Measurements from ENCODE around the gene PGA3.
"Not testable (repeated sequence)": the region's sequence is repeated elsewhere in the genome, so short reads cannot be mapped to it uniquely, and the experiment has no call there.

PGA3 gene

DNA sequence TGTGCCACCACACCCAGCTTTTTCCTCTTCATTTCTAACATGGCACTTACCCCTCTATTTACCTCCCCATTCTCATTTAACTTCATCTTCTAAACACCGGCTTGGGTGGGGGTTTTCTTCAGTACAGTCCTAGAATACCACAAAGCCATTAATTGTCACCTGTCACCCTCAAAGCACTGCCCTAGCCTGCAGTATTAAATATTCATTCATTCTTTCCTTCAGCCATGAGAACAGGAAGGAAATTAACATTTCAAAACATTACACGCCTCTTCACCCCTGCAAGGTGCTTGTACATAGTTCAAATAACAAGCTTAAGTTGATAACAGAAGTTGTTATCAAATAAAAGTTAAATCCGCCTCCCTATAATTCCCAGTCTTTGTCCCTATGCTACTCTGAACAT, 31.4 kb upstream of the PGA3 start:
- DNase-seq (ENCODE audit: low read depth in 2 of 2), result no peak

DNA sequence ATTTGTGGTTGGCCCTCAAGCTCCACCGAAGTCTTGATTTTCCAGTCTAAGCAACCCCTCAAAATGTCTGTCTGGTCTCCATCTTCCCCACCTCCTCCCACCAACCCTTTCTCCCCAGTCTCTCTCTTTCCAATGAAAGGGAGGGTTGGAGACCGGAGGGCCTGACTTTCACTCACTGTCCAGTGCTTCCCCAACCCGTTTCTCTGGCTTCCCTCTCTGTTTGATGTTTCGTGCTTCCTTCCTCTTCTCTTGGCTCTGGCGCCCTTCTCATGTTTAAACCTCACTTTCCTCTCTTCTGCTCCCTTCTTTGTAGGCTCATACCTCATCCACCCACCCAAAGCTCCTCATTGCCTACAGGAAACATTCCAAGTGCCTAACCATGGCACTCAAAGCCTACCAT, 31.0 kb upstream of the PGA3 start:
- no peak for DNase-seq (ENCODE audit: low read depth in 2 of 2)

DNA sequence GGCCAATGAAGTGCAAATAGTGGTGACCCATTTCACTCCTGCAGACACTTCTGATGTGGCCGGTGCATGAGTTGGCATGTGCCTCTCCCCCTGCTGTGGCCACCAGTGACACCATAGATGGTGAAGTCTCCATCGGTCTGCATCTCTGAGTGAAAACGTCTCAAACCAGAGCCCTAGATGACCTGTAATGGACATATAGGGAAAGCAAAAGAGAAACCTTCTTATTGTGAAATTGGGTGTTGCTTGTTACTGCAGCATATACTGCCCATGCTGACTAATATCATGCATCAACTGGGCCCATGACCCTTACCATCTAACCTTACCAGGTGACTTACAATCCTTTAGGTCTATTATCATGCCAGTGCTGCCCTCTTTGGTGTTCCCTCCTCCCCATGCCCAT, 30.4 kb upstream of the PGA3 start:
- no peak for DNase-seq (ENCODE audit: low read depth in 2 of 2)

DNA sequence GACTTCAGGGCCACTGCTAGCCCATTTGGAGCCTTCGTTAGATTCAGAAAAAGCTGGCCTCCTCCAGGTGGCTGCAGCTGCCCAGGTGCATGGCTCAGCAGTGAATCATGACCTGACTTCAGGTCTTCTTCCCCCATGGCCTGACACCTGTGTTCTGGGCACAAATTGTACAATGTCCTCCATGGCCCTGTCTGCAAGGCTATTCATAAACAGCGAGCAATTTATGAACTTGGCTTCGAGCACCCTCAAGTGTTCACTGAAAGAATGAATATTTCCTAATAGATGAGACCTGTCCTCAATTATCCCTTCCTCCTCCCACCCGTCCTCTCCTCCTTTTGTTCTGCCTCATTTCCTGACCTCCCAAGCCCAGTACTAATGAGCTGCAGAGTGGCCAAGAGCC, 29.9 kb upstream of the PGA3 start:
- DNase-seq (ENCODE audit: low read depth in 2 of 2), result peak in 1 of 2 experiments; percentile 8

DNA sequence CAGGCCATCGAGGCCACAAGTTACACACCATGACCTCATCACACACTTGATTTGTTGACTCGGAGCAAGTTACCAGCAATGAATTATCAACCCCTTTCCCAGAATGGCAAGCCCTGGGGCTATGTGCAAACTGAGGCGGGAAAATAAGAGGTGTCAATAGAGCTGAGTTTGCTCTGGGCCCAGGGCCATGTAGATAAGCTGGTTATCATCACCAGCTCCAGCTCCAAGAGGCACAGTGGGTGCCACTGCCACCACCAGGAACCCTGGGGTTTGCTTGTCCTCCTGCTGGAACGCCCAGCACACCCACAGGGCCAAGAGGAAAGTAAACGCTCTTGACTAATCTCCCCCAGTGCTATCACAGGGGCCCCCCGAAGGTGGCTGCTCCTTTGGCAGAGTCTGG, 29.0 kb upstream of the PGA3 start:
- no peak for DNase-seq (ENCODE audit: low read depth in 2 of 2)

DNA sequence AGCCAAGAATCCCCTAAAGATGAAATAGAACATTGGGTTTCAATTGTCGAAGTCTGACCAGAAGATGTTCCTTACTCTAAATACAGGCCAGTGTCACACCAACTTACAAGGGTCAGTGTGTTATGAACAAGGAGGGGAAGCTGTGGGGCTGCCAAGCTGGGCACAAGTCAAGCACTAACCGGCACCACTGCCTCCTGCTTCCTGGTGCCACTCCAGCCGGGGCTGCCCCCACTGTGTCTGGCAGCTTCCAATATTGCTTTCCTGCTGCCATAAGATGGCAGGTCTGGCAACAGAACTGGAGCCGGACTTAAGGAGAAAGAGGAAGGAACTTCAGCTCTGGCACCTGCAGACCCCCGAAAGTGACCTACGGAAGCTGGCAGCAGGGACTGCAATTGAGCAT, 28.4 kb upstream of the PGA3 start:
- DNase-seq (ENCODE audit: low read depth in 2 of 2), result no peak

DNA sequence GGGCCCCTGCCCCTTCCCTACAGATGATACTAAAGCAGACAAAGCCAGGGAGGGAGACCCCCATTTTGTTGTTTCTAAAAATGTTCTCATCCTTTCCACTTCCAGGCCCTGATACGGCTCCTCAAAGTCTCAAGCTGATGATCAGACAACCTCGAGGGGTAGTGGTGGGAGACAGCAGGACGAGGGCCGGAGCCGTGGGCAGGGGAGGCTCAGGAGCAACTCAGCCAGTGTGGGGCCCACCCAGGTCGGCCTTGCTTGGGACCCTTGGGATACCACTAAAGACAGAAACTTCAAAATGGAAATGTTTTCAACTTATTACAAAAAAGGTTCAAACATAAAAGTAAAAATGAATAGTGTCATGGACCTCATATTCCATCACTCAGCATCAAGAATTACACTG, 26.9 kb upstream of the PGA3 start:
- DNase-seq (ENCODE audit: low read depth in 2 of 2), result no peak

DNA sequence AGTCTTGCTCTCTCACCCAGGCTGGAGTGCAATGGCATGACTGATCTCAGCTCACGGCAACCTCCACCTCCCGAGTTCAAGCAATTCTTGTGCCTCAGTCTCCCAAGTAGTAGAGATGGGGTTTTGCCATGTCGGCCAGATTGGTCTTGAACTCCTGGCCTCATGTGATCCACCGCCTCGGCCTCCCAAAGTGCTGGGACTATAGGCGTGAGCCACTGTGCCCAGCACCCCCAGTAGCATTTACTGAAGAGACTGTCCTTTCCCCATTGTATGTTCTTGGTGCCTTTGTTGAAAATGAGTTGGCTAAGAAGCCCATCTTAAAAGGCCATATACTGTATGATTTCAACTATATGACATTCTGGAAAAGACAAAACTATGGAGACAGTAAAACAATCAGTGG, 23.1 kb upstream of the PGA3 start:
- not testable (repeated sequence) for DNase-seq (ENCODE audit: low read depth in 2 of 2)

DNA sequence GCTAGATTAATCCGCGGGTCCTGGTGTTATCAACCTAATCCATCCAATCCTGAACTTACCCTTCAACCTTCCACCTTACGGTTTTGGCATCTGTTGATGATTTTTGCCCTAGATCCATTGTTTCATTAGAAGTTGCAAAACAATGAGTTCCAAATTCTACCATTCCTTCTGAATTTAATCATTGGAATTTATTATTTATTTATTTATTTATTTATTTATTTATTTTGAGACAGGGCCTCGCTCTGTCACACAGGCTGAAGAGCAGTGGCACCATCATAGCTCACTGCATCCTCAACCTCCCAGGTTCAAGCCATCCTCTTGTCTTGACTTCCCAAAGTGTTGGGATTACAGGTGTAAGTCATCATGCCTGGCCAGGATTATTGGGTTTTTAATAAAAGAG, 21.8 kb upstream of the PGA3 start:
- no peak for DNase-seq (ENCODE audit: low read depth in 2 of 2)

DNA sequence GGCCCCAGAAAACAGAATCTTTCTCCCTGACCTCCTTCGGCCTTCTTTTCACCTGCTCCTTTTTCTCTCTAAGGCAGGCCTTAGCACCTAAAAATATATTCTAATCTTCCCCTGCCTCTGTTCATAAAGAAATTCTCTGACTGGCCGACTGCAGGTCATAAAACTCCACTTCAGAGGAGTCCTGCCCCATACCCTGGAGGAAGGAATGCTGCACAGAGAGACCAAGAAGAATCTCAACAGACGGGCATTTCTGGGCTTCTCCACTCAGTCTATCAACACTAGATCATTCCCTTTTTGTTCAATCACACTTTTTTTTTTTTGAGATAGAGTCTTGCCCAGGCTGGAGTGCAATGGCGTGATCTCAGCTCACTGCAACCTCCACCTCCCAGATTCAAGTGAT, 19.7 kb upstream of the PGA3 start:
- DNase-seq (ENCODE audit: low read depth in 2 of 2), result no peak

DNA sequence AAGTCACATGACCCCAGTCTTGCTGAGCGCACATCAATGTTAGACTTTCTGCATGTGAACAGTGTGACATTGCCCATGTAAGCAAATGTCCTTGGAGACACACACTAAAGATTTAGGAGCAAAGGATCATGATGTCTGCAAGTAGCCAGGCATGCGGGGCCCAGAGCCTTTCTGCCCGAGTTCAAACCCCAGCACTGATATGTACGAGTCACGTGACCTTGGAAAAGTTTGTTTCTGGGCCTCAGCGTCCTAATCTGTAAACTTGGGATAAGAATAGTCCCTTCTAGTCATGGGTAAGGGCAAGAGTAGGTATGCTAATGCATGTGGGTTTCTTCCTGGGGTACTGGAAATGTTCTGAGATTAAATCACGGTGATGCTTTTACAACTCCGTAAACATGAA, 16.8 kb upstream of the PGA3 start:
- DNase-seq (ENCODE audit: low read depth in 2 of 2), result no peak

DNA sequence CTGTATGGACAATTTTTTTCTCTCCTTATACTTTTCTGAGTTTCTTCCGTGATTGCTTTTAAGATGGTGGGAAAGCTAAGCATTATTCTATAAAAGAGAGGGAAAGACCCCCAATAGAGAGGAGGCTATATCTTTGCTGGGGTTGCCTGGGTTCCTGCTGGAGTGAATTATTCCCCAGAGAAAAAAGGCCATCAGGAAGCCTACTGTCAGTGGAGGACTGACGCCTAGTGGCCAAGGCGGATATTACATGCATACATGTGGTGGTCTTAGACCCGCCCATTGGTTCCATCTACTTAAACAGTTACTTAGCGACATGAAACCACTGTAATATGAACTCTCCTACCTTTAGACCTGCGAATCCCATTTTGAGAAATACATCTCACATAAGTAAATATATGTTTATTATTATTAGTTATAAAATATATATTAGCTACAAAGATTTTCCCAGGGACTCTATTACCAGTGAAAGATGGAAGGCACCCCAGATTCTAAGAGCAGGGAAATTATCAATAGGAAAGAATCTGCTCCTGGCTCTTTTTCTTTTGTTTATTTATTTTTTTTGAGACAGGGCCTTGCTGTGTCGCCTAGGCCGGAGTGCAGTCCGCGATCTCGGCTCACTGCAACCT, 15.7 kb upstream of the PGA3 start:
- peak; percentile 35 to 46 for DNase-seq (ENCODE audit: low read depth in 2 of 2)

DNA sequence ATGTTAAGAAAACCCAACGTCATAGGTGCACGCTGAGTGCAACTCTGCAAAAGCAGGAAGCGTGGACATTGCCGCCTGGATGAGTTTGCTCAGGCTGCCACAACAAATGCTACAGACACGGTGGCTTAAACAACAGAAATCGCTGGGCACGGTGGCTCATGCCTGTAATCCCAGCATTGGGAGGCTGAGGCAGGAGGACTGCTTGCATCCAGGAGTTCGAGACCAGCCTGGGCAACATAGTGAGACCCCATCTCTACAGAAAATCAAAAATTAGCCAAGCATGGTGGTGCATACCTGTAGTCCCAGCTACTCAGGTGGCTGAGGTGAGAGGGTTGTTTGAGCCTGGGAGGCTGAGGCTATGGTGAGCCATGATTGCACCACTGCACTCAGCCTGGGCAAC, 13.4 kb upstream of the PGA3 start:
- DNase-seq (ENCODE audit: low read depth in 2 of 2), result no peak

DNA sequence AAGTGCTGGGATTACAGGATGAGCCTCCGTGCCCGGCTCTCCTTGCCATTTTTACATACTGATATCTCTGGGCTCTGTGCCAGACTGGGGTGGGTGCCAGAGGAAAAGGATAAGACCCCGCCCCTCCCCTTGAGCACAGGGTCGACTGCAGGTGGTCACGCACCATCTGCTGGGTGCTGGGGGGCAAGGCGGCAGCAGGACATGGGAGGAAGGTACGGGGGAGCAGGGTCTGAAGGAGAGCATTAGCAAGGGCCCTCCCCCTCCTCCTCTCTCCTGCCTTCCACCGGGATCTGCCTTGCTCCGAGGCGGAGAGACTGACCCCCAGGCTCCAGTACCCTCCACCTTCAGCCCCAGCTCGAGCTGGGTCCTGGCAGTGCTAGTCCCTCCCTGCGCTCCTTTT, 9.7 kb upstream of the PGA3 start:
- no peak for DNase-seq (ENCODE audit: low read depth in 2 of 2)

DNA sequence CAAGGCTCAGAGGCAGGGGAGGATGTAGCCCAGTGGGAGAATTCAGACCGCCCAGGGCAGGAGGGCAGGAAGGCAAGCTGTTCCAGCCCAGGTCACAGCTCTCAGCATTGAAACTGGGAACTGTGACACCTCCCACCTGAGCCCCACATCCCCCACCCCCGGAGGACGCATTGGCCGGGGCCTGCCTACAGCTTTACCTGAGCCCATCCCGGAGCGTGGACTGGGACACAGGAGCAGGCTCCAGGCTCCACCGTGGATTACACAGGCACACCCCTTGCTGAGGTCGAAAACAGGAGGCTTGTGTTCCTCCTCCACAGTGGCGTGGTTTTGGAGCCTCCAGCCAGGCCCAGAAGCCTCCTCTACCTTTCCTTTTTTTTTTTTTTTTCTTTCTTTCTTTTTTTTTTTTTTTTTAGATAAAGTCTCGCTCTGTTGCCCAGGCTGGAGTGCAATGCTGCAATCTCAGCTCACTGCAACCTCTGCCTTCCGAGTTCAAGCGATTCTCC, 9.1 kb upstream of the PGA3 start:
- no peak for DNase-seq (ENCODE audit: low read depth in 2 of 2)

DNA sequence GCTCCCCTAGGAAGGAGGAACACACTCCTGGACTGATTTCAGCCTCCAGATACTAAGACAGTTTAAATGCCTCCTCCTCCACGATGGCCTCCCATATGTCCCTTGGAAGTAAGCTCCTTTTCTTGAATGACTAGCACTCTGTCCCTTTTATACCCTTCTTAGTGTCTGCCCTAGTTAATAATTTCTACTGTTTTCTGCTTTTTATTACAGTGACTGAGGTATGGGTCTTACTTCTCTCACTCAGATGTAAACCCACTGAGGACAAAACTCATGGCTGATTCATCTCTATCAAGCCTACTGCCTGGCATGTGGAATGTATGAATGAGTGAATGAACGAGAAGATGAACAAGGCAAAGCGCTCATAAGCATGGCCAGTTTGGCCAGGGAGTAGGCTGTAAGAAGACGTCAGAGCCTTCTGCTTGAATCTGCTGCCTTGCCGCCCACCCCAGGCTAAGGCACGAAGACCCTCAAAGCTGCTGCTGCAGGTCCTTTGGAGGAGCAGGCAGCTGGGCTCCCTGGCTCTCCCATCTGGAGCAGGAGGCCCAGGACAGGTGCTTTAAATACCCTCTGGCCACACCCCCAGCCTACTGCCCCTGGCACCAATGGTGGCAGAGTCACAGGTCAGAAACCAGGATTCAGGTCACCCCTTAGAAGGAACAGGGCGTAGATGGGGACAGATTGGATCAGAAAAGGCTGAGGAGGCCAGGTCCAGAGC, 8.2 kb upstream of the PGA3 start:
- no peak for DNase-seq (ENCODE audit: low read depth in 2 of 2)

DNA sequence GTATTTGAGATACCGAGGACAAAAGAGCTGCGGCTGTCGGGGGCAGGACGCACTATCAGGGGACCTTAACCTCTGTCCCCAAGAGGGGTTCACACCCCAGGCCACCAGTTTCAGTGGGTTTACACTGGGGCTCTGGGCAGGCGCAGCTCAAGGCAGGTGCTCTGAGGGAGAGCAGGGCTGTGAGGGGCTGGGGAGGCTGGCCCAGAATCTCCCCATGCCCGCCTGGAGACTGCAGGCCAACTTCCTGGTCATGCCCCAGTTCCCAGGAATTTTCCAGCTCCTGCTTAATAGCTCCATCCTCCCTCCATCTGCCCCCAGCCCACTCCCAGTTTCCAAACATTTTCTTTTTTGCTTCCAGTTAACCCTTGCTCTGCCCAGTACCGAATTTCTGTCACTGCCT, 7.6 kb upstream of the PGA3 start:
- no peak for DNase-seq (ENCODE audit: low read depth in 2 of 2)

DNA sequence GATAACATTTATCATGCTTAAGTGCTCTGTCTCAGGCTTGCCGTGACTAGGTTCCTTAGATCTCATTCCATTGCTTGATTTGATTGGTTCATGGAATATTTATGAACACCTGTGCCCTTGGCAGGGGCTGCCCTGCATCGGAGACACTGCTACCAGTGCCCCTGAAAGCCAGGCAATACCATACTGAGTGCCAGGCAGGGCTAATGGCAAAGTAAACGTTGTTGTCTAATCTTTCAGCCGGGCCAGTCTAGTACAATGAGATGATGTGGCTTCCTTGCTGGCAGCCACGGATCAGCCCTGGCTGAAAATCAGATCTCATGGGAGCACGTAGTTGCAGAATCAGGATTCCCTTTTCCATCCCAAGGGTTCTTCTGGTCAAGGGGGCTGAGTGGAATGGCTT, 5.0 kb upstream of the PGA3 start:
- no peak for DNase-seq (ENCODE audit: low read depth in 2 of 2)

DNA sequence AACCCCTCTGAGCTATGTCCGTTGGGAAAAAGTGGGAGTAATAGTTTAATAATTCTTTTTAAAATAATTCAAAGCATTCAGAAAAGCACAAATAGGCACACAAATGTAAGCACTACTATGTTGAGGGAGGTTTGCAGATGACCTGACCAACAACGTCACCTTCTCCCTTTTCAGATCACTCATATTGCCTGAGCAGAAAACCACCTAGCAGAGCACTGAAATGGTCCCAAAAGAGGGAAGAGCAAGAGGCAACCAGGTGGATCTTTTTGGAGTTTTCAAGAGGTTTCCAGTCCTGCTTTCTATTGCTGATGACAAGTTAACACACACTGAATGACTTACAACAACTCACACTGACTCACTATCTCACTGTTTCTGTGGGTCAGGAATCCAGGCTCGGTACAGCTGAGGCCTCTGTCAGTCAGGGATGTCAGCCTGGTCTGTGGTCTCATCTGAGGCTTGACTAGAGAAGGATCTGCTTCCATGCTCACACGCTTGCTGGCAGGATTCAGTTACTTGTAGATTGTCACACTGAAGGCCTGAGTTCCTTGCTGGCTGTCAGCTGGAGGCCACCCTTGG, 4.3 kb upstream of the PGA3 start:
- DNase-seq (ENCODE audit: low read depth in 2 of 2), result no peak

DNA sequence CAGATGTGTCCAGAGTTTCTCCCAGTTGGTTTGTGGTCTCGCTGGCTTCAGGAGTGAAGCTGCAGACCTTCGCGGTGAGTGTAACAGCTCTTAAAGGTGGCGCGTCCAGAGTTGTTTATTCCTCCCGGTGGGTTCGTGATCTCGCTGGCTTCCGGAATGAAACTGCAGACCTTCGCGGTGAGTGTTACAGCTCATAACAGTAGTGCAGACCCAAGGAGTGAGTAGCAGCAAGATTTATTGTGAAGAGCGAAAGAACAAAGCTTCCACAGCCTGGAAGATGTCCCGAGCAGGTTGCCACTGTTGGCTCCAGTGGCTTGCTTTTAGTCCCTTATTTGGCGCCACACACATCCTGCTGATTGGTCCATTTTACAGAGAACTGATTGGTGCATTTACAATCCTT, 1.8 kb upstream of the PGA3 start:
- DNase-seq (ENCODE audit: low read depth in 2 of 2), result no peak

DNA sequence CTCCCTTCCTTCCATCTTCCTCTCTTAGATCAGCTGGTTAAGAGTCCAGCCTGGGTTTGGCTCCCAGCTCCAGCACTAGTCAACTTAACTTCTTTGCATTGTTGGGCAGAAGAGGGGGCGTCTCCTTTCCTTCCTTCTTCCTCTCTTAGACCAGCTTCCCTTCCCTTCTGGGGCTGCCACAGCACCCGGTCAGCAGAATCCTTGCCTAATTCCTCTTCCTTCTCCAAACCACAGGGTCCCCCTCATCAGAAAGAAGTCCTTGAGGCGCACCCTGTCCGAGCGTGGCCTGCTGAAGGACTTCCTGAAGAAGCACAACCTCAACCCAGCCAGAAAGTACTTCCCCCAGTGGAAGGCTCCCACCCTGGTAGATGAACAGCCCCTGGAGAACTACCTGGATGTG, 558 bp downstream of the PGA3 start:
- DNase-seq (ENCODE audit: low read depth in 2 of 2), result not testable (repeated sequence)

DNA sequence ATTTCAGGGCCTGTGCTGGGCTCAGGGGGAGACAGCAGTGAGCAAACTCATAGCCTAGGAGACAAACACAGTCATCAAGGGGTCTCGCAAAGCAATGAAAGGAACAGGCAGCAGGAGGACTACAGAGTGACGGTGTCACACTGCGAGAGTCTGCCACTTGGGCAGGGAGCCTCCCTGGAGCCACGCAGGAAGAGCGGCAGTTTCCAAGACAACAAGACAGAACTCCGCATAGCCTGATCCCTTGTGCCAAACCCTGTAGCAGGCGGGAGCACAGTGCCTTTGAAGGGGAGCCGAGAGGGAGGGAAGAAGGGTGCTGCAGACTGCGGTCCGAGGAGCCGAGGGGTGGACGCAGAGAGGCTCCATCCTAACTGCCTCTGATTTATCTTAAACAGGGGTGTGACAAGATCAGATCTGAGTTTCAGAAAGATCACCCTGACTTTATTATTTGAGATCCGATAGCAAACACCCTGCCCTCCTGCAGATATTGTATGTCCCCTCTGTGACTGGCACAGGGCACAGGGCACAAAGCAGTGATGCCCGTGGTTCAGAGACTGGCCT, 1.3 kb downstream of the PGA3 start:
- DNase-seq (ENCODE audit: low read depth in 2 of 2), result not testable (repeated sequence)

Measured in fibroblast of skin of left quadriceps (primary cell).